HEK293 (cell line): ENCODE measurements around the gene RIC8B.

Experiments used
- CTCF ChIA-PET: fragments of 350-600 bp; formaldehyde crosslinking; extraction: SDS; loops from one replicate; lab custom pipeline; 2021; ENCODE audit warnings: antibody characterized with exemption; lab: Yijun Ruan, JAX
- POLR2A ChIA-PET: fragments of 300-600 bp; formaldehyde crosslinking; extraction: SDS; loops from one replicate; lab custom pipeline; 2020; ENCODE audit warnings: antibody characterized with exemption, inconsistent platforms; lab: Yijun Ruan, JAX
- H3K27ac ChIP-seq: fragments of 200-500 bp; sonication (Bioruptor generic); 2 replicates; pipeline ENCODE4 v1.5.1; 2014; ENCODE audit warnings: low read depth, low read length, control low read depth, inconsistent platforms; ENCODE audit errors: extremely low read depth
- H3K36me3 ChIP-seq, 2 experiments: fragments of 200-500 bp in 1 of 2; sonication (Bioruptor generic) in 1 of 2; 1 replicate in 1 of 2; 2 replicates in 1 of 2; pipeline ENCODE4 v1.5.1; 2014 to 2017; ENCODE audit warnings: inconsistent platforms in 2 of 2, low read length in 2 of 2; ENCODE audit not compliant: control insufficient read depth in 2 of 2, insufficient read depth in 1 of 2
- H3K4me1 ChIP-seq: fragments of 200-500 bp; sonication (Bioruptor generic); 2 replicates; pipeline ENCODE4 v1.5.1; 2014; ENCODE audit warnings: mild to moderate bottlenecking, low read length, inconsistent platforms; ENCODE audit not compliant: control insufficient read depth, insufficient read depth
- H3K4me3 ChIP-seq: 2 replicates; pipeline ENCODE4 v1.5.1; 2011; ENCODE audit warnings: low read depth, mild to moderate bottlenecking, control low read depth, low read length, moderate library complexity
- H3K9me3 ChIP-seq: fragments of 200-500 bp; sonication (Bioruptor generic); 2 replicates; pipeline ENCODE4 v1.5.1; 2014; ENCODE audit warnings: low read depth, low read length, inconsistent platforms; ENCODE audit not compliant: control insufficient read depth, insufficient read depth
- AEBP2 ChIP-seq: fragments of 450-650 bp; formaldehyde crosslinking; IDR thresholded peaks from 2 replicates; pipeline ENCODE4 v1.5.1; 2016; ENCODE audit warnings: missing biosample characterization, missing genetic modification characterization, borderline replicate concordance
- EGR2 ChIP-seq: fragments of 450-650 bp; formaldehyde crosslinking; IDR thresholded peaks from 2 replicates; pipeline ENCODE4 v1.5.1; 2016; ENCODE audit warnings: low read depth, missing biosample characterization, missing genetic modification characterization
- OSR2 ChIP-seq: fragments of 450-650 bp; formaldehyde crosslinking; IDR thresholded peaks from 2 replicates; pipeline ENCODE4 v1.5.1; 2016; ENCODE audit warnings: missing biosample characterization, missing genetic modification characterization
- SALL2 ChIP-seq: fragments of 450-650 bp; formaldehyde crosslinking; IDR thresholded peaks from 2 replicates; pipeline ENCODE4 v1.5.0; 2017; ENCODE audit warnings: missing biosample characterization, mild to moderate bottlenecking, missing genetic modification characterization, borderline replicate concordance
- SP7 ChIP-seq: fragments of 450-650 bp; formaldehyde crosslinking; IDR thresholded peaks from 2 replicates; pipeline ENCODE4 v1.5.1; 2016; ENCODE audit warnings: missing biosample characterization, missing genetic modification characterization
- ZBTB1 ChIP-seq: fragments of 450-650 bp; formaldehyde crosslinking; IDR thresholded peaks from 2 replicates; pipeline ENCODE4 v1.5.1; 2016; ENCODE audit warnings: missing biosample characterization, missing genetic modification characterization
- ZBTB17 ChIP-seq: fragments of 450-650 bp; formaldehyde crosslinking; IDR thresholded peaks from 2 replicates; pipeline ENCODE4 v1.5.1; 2016; ENCODE audit warnings: missing biosample characterization, missing genetic modification characterization
- ZFP41 ChIP-seq: fragments of 450-650 bp; formaldehyde crosslinking; IDR thresholded peaks from 2 replicates; pipeline ENCODE4 v1.5.1; 2016; ENCODE audit warnings: missing biosample characterization, missing genetic modification characterization, borderline replicate concordance
- ZNF138 ChIP-seq: fragments of 450-650 bp; formaldehyde crosslinking; IDR thresholded peaks from 2 replicates; pipeline ENCODE4 v1.5.1; 2016; ENCODE audit warnings: missing biosample characterization, missing genetic modification characterization, borderline replicate concordance
- ZNF140 ChIP-seq: fragments of 450-650 bp; formaldehyde crosslinking; IDR thresholded peaks from 2 replicates; pipeline ENCODE4 v1.5.1; 2016; ENCODE audit warnings: missing biosample characterization, missing genetic modification characterization
- ZNF184 ChIP-seq: fragments of 450-650 bp; IDR thresholded peaks from 2 replicates; pipeline ENCODE4 v1.5.1; 2018; ENCODE audit warnings: missing biosample characterization, mild to moderate bottlenecking, missing genetic modification characterization
- ZNF2 ChIP-seq: fragments of 450-650 bp; formaldehyde crosslinking; IDR thresholded peaks from 2 replicates; pipeline ENCODE4 v1.5.1; 2016; ENCODE audit warnings: missing biosample characterization, missing genetic modification characterization
- ZNF202 ChIP-seq: fragments of 450-650 bp; formaldehyde crosslinking; IDR thresholded peaks from 2 replicates; pipeline ENCODE4 v1.5.1; 2016; ENCODE audit warnings: missing biosample characterization, missing genetic modification characterization, borderline replicate concordance
- ZNF214 ChIP-seq: fragments of 450-650 bp; formaldehyde crosslinking; IDR thresholded peaks from 2 replicates; pipeline ENCODE4 v1.5.1; 2017; ENCODE audit warnings: missing biosample characterization, mild to moderate bottlenecking, missing genetic modification characterization, borderline replicate concordance
- ZNF529 ChIP-seq: fragments of 450-650 bp; formaldehyde crosslinking; IDR thresholded peaks from 2 replicates; pipeline ENCODE4 v1.5.1; 2017; ENCODE audit warnings: missing genetic modification characterization, missing biosample characterization; ENCODE audit not compliant: insufficient replicate concordance
- ZNF544 ChIP-seq: fragments of 450-650 bp; formaldehyde crosslinking; IDR thresholded peaks from 2 replicates; pipeline ENCODE4 v1.5.0; 2017; ENCODE audit warnings: missing biosample characterization, missing genetic modification characterization
- ZNF558 ChIP-seq: fragments of 450-650 bp; formaldehyde crosslinking; IDR thresholded peaks from 2 replicates; pipeline ENCODE4 v1.5.1; 2016; ENCODE audit warnings: missing biosample characterization, missing genetic modification characterization
- ZNF610 ChIP-seq: fragments of 450-650 bp; formaldehyde crosslinking; IDR thresholded peaks from 2 replicates; pipeline ENCODE4 v1.5.1; 2016; ENCODE audit warnings: missing biosample characterization, missing genetic modification characterization, borderline replicate concordance
- ZNF629 ChIP-seq: fragments of 450-650 bp; formaldehyde crosslinking; IDR thresholded peaks from 2 replicates; pipeline ENCODE4 v1.5.1; 2017; ENCODE audit warnings: missing biosample characterization, missing genetic modification characterization
- ZNF654 ChIP-seq: fragments of 450-650 bp; formaldehyde crosslinking; IDR thresholded peaks from 2 replicates; pipeline ENCODE4 v1.5.1; 2016; ENCODE audit warnings: low read depth, missing biosample characterization, missing genetic modification characterization
- ZNF701 ChIP-seq: fragments of 450-650 bp; formaldehyde crosslinking; IDR thresholded peaks from 2 replicates; pipeline ENCODE4 v1.5.1; 2016; ENCODE audit warnings: missing biosample characterization, missing genetic modification characterization
- ZNF777 ChIP-seq: fragments of 450-650 bp; formaldehyde crosslinking; IDR thresholded peaks from 2 replicates; pipeline ENCODE4 v1.5.1; 2017; ENCODE audit warnings: missing biosample characterization, missing genetic modification characterization, borderline replicate concordance
- ZSCAN18 ChIP-seq: fragments of 450-650 bp; formaldehyde crosslinking; IDR thresholded peaks from 2 replicates; pipeline ENCODE4 v1.5.1; 2016; ENCODE audit warnings: missing biosample characterization, missing genetic modification characterization
- ZSCAN23 ChIP-seq: fragments of 450-650 bp; formaldehyde crosslinking; IDR thresholded peaks from 2 replicates; pipeline ENCODE4 v1.5.1; 2016; ENCODE audit warnings: missing biosample characterization, missing genetic modification characterization
- TF ChIP-seq, protein P1 (sequence below): fragments of 450-650 bp; formaldehyde crosslinking; IDR thresholded peaks from 2 replicates; pipeline ENCODE4 v1.5.1; 2017; ENCODE audit warnings: missing biosample characterization, missing genetic modification characterization

RIC8B gene

DNA sequence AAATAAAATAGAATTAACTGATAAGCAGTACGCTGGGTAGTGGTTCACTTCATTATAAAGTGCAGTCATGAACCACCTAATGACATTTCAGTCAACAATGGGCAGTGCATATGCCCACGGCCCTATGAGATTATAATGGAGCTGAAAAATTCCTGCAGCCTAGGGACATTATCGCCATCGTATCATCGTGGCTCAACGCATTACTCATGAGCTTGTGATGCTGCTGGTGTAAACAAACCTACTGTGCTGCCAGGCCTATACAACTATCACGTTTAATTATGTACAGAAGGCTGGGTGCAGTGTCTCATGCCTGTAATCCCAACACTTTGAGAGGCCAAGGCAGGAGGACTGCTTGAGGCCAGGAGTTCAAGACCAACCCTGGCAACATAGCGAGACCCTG lies 119.0 kb downstream of the RIC8B start:
- ChIA-PET POLR2A (no interaction called here), CTCF (interaction anchor here (0.8 to 2.8 kb wide), 3 partner anchors 9 to 52 kb away, joined by 3 to 11 read pairs (median 5); no protein-coding TSS in a partner anchor)
- no peaks in the 10 kb centered on the region for H3K9me3 ChIP-seq
- TF ChIP-seq ZBTB17 (tag by site-specific recombination) (peak; percentile 42; the same call in 1 of the 2 replicates), ZNF184 (0 out of 2 replicates have a peak, but pooled peaks have one; percentile 35), OSR2 (tag by site-specific recombination) (peak; percentile 55; the same call in 1 of the 2 replicates), ZNF629 (tag by site-specific recombination) (0 out of 2 replicates have a peak, but pooled peaks have one; percentile 33), ZNF654 (tag by site-specific recombination) (0 out of 2 replicates have a peak, but pooled peaks have one; percentile 2), ZFP41 (tag by site-specific recombination) (no peak), ZNF701 (tag by site-specific recombination) (no peak)
- H3K4me1 ChIP-seq = peaks cover 6% of the 10 kb centered on the region; the same call in 1 of the 2 replicates
- H3K27ac ChIP-seq = no peak overlapping the region
- H3K4me3 ChIP-seq = no peak overlapping the region
- H3K36me3 ChIP-seq = peaks cover 0 to 3% of the 10 kb centered on the region in 2 experiments; a peak in 1 of 3 replicates

DNA sequence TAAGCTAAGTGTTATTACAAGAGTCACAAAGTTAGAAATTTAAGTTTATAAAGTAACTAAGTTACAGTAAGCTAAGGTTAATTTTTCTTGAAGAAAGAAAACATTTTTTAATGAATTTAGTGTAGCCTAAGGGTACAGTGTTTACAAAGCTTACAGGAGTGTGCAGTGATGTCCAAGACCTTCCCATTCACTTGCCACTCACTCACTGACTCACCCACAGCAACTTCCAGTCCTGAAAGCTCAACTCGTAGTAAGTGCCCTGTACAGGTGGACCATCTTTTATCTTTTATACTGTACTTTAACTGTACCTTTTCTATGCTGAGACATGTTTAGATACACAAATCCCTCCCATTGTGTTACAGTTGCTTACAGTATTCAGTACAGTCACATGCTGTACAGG lies 120.3 kb downstream of the RIC8B start:
- Histone ChIP-seq H3K4me3 (no peak overlapping the region), H3K4me1 (peaks cover 6% of the 10 kb centered on the region; the same call in 1 of the 2 replicates), H3K27ac (no peak overlapping the region), H3K9me3 (no peaks in the 10 kb centered on the region), H3K36me3 (no peaks in the 10 kb centered on the region)
- ChIA-PET CTCF (interaction anchor here (2.8 kb wide), 1 partner anchor 24 kb away, joined by 11 read pairs; no protein-coding TSS in a partner anchor), POLR2A (interaction anchor here (0.6 kb wide), 1 partner anchor 327 kb away, joined by 4 read pairs; no protein-coding TSS in a partner anchor)
- no peak for TF ChIP-seq ZSCAN18
- TF ChIP-seq AEBP2 (tag by site-specific recombination) = no peak
- no peak for TF ChIP-seq ZNF202 (tag by site-specific recombination)
- no peak for TF ChIP-seq ZNF544 (tag by site-specific recombination)
- TF ChIP-seq ZBTB1 = no peak
- TF ChIP-seq SP7 (tag by site-specific recombination) = no peak
- no peak for TF ChIP-seq ZBTB17 (tag by site-specific recombination)
- no peak for TF ChIP-seq ZNF2
- no peak for TF ChIP-seq ZSCAN23 (tag by site-specific recombination)
- TF ChIP-seq ZNF777 (tag by site-specific recombination) = no peak
- TF ChIP-seq ZNF214 = no peak
- TF ChIP-seq ZNF610 (tag by site-specific recombination) = no peak
- no peak for TF ChIP-seq SALL2 (tag by site-specific recombination)
- no peak for TF ChIP-seq ZNF140 (tag by site-specific recombination)
- TF ChIP-seq, protein P1, sequence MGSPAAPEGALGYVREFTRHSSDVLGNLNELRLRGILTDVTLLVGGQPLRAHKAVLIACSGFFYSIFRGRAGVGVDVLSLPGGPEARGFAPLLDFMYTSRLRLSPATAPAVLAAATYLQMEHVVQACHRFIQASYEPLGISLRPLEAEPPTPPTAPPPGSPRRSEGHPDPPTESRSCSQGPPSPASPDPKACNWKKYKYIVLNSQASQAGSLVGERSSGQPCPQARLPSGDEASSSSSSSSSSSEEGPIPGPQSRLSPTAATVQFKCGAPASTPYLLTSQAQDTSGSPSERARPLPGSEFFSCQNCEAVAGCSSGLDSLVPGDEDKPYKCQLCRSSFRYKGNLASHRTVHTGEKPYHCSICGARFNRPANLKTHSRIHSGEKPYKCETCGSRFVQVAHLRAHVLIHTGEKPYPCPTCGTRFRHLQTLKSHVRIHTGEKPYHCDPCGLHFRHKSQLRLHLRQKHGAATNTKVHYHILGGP (tag by site-specific recombination) = no peak
- TF ChIP-seq EGR2 (tag by site-specific recombination) = no peak
- TF ChIP-seq ZNF558 = no peak
- TF ChIP-seq ZNF138 (tag by site-specific recombination) = no peak
- no peak for TF ChIP-seq ZNF529 (tag by site-specific recombination)
